Measurements from ENCODE around the gene IFNA13. TPM values are rescaled to one million over a fixed set of nuclear protein-coding genes. Genes with fewer than 3 reads are reported as not detected.

IFNA13 gene
- total RNA-seq, result not detected in 2 replicates

DNA sequence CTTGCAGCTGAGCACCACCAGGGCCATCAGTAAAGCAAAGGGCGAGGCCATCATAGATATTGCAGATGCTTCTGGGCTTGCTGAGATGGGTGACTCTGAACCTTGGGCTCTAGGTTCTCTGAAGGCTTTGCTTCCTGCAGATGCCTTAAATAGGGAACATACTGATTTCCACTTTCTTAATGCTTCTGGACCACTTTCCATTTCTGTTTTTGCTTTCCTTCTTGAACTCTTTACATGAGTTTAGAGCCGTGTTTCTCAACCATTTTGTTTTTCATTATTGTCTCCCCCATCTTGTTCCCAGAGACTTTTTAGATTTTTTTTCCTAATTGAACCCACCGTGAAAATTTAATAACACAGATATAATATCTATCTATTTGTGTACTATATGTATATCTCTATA is at the start of gene IFNA13:
TSS of gene IFNA13 (minus strand) at position 101 of the 400 bp plus-strand sequence. CDS start at position 54, 47 bp downstream.

DNA sequence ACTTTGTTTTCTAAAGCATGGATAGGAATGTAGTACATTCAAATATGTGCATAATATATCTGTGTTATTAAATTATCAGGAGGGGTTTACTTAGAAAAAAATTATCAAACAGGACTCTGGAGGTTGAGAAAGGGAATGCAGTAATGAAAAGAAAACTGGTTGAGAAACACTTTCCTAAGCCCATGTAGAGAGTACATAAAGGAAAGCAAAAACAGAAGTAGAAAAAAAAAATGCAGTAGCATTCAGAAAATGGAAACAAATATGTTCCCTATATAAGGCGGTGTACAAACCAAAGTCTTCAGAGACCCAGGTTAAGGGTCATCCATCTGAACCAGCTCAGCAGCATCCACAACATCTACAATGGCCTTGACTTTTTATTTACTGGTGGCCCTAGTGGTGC is 41.0 kb upstream of the IFNA13 start, which contains the start of gene IFNA8:
TSS of gene IFNA8 (plus strand) at position 301 of the 400 bp plus-strand sequence. CDS start at position 361, 60 bp downstream.

DNA sequence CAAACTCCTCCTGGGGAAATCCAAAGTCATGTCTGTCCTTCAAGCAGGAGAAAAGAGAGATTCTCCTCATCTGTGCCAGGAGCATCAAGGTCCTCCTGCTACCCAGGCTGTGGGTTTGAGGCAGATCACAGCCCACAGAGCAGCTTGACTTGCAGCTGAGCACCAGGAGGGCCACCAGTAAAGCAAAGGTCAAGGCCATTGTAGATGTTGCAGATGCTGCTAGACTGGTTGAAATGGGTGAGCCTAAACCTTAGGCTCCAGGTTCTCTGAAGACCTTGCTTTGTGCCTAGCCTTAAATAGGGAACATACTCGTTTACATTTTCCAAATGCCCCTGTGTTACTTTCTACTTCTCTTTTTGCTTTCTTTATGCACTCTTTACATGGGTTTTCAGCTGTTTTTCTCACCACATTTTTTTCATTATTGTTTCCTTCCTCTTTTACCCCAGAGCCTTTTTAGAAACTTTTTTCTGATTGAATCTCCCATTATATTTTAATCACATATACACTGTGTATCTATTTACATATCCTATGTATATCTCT is 17.3 kb upstream of the IFNA13 start, which contains the start of gene IFNA2:
TSS of gene IFNA2 (minus strand) at position 268 of the 540 bp plus-strand sequence. CDS start at position 199, 69 bp downstream.

DNA sequence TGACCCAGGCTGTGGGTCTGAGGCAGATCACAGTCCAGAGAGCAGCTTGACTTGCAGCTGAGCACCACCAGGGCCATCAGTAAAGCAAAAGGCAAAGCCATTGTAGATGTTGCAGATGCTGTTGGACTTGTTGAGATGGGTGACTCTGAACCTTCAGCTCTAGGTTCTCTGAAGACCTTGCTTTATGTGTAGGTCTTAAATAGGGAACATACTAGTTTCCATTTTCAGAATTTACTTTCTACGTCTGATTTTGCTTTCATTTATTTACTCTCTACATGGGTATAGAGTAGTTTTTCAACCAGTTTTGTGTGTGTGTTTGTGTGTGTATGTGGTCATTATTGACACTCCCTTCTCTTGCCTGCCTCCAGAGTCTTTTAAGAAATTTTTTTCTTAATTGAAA is 17.1 kb downstream of the IFNA13 start, which contains the start of gene IFNA6:
TSS of gene IFNA6 (minus strand) at position 101 of the 400 bp plus-strand sequence. CDS start at position 101, 0 bp downstream.

DNA sequence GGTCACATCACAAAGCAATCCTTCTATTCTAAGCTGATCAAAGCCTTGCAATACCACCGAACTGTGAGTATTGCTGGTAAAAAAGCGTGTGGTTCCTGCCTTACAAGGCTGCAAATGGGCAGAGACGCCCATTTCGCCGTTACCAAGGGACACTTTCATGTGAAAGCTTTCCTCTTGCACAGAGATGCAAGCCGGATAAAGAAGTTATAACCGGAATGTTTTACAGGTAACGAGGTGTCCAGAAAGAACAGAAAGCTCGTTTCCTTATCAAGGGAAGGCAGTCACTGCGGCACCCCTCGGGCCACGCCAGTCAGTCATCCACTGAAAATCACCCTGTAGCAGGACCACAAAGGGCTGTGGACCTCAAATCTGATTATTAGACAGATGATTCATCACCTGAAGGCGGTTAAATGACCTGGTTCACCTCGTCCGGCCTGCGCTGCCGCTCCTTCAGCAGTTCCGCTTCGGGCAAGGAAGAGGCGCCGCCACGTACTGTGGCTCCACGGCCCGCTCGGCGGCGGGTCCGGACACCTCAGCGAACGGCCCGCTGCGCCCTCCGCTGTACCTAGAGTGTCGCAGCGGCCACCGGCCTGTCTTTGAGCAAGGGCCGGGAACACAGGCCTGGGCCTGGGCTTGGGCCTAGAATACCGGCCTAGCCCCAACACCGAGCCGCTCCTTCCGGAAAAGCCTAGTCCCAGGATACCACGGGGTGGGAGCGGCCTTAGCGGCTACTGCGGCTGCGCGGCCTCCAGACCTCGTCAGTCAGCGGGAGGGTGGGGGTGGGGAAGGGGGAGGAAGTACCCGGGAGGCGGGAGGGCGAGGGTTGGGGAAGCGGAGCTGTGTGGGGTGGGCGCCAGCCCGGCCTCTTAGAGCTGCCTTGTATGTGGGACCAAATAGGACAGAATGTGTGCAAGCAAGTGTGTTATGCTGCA is 32.9 kb downstream of the IFNA13 start, which contains the start of gene KLHL9:
TSS of gene KLHL9 (minus strand) at position 704 of the 932 bp plus-strand sequence. CDS start at position 159, 545 bp downstream.

Other genes starting within 250 kb of the IFNA13 start
- not detected in 2 replicates for gene IFNW1, start 226.2 kb downstream of the IFNA13 start, total RNA-seq
- not detected in 2 replicates for gene IFNA21, start 201.4 kb downstream of the IFNA13 start, total RNA-seq
- gene IFNA4, start 180.5 kb downstream of the IFNA13 start, total RNA-seq, result not detected in 2 replicates
- gene IFNA7, start 165.9 kb downstream of the IFNA13 start, total RNA-seq, result not detected in 2 replicates
- not detected in 2 replicates for gene IFNA10, start 160.9 kb downstream of the IFNA13 start, total RNA-seq
- gene IFNA16, start 150.7 kb downstream of the IFNA13 start, total RNA-seq, result not detected in 2 replicates
- gene IFNA17, start 139.8 kb downstream of the IFNA13 start, total RNA-seq, result not detected in 2 replicates
- not detected in 2 replicates for gene IFNA14, start 128.1 kb downstream of the IFNA13 start, total RNA-seq
- not detected in 2 replicates for gene IFNA5, start 62.7 kb downstream of the IFNA13 start, total RNA-seq
- gene KLHL9, start 32.7 kb downstream of the IFNA13 start, total RNA-seq, result 38.0 and 50.1 TPM in 2 replicates
- gene IFNA6, start 17.2 kb downstream of the IFNA13 start, total RNA-seq, result not detected in 2 replicates
- gene IFNA2, start 17.3 kb upstream of the IFNA13 start, total RNA-seq, result not detected in 2 replicates
- gene IFNA8, start 41.1 kb upstream of the IFNA13 start, total RNA-seq, result not detected in 2 replicates
- not detected in 2 replicates for gene IFNA1, start 72.4 kb upstream of the IFNA13 start, total RNA-seq
- 25.8 and 61.8 TPM in 2 replicates for gene IFNE, start 114.3 kb upstream of the IFNA13 start, total RNA-seq

Data from smooth muscle cell of the umbilical artery (primary cell).